Ovary (tissue), 3 donors: Measurements from ENCODE around the gene GTPBP2.

Experiments
- CTCF ChIP-seq, 3 donors: fragments of 450-650 bp in 2 of 3; fragments of 200-600 bp in 1 of 3; IDR thresholded peaks; one replicate each; pipeline versions ENCODE4 v1.5.1 to v1.8.0; 2016 to 2022; ENCODE audit warnings: antibody characterized with exemption in 3 of 3, mild to moderate bottlenecking in 1 of 3
- EP300 ChIP-seq: sonication (generic); formaldehyde crosslinking; IDR thresholded peaks from one replicate; pipeline ENCODE4 v1.6.1; 2017; ENCODE audit warnings: antibody characterized with exemption
- POLR2A ChIP-seq: fragments of 450-650 bp; IDR thresholded peaks from one replicate; pipeline ENCODE4 v1.6.1; 2017; ENCODE audit warnings: antibody characterized with exemption, mild to moderate bottlenecking, moderate library complexity
- donor health status: DM: no; HTN: no; CAD: no.

GRCh38 chr6:43608310-43608763 lies 20.7 kb downstream of the GTPBP2 start:
- no peak for TF ChIP-seq EP300
- TF ChIP-seq CTCF (IDR thresholded peaks at IDR 0.05) = peak; percentile 40 to 64 (median 61)
- TF ChIP-seq POLR2A = no peak
